Measurements from ENCODE around the gene PCDHB16. TPM values are rescaled to one million over a fixed set of nuclear protein-coding genes. Genes with fewer than 3 reads are reported as not detected.

The PCDHB16 gene
- total RNA-seq, 4 donors from 2014 or later = 4.4 to 5.2 (median 4.8) TPM

DNA sequence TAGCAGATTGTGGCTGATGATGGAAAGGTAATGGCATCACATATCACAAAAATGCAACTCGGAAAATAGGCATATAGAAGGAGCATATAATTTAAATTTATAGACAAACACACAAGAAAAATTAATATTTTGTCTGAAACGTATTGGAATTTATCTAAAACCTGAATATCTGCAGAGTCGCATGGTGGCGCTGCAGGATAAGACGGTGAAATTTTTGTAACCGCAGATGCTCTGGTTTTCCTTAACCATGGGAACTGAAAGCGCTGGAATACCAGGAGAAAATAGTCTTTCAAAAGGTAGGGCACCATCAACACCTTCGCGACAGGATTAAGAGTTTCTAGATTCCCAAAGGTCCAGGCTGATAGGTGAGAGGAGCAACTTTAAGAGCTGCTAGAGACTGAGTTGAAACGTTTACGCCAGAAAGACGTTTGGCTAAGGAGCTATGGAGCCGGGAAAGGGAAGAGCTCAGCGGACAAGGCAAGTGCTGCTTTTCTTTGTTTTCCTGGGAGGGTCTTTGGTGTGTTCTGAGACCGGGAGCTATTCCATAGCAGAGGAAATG, 52.0 kb downstream of the PCDHB16 start:
- Histone ChIP-seq H3K27ac (no peak overlapping the region), H3K36me3 (peaks cover 0 to 15% of the 10 kb centered on the region in 2 donors), H3K9me3 (peaks cover 6 to 97% (median 11%) of the 10 kb centered on the region in 3 donors), H3K4me3 (peak overlapping the region; percentile 11 to 34), H3K4me1 (no peaks in the 10 kb centered on the region), H3K27me3 (peaks cover 23% of the 10 kb centered on the region)
- TF ChIP-seq, protein P1, sequence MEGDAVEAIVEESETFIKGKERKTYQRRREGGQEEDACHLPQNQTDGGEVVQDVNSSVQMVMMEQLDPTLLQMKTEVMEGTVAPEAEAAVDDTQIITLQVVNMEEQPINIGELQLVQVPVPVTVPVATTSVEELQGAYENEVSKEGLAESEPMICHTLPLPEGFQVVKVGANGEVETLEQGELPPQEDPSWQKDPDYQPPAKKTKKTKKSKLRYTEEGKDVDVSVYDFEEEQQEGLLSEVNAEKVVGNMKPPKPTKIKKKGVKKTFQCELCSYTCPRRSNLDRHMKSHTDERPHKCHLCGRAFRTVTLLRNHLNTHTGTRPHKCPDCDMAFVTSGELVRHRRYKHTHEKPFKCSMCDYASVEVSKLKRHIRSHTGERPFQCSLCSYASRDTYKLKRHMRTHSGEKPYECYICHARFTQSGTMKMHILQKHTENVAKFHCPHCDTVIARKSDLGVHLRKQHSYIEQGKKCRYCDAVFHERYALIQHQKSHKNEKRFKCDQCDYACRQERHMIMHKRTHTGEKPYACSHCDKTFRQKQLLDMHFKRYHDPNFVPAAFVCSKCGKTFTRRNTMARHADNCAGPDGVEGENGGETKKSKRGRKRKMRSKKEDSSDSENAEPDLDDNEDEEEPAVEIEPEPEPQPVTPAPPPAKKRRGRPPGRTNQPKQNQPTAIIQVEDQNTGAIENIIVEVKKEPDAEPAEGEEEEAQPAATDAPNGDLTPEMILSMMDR (IDR thresholded peaks at IDR 0.05) = peak in 1 of 4 experiments; percentile 38
- no peak for TF ChIP-seq POLR2AphosphoS5 (IDR thresholded peaks at IDR 0.05)
- 5 to 6% methylated on average over 12 to 15 of the region's 15 CpGs for WGBS, 2 donors (ENCODE audit: low coverage in 1 of 2)
- ATAC-seq = no peak

Other genes starting within 250 kb of the PCDHB16 start
- 10 to 100 TPM in 3 of 4 donors, 1 to 10 TPM in 1; 1.6 to 25.9 (median 13.9) TPM for gene PCDHAC2, start 215.9 kb upstream of the PCDHB16 start, total RNA-seq
- gene PCDHB1, start 131.0 kb upstream of the PCDHB16 start, total RNA-seq = under 1 TPM in 2 of 4 donors, not detected in 2; 0.05 to 0.13 TPM
- gene PCDHB2, start 87.8 kb upstream of the PCDHB16 start, total RNA-seq = 1 to 10 TPM; 1.4 to 3.0 (median 1.9) TPM
- 1 to 10 TPM in 3 of 4 donors, under 1 TPM in 1; 0.78 to 2.3 (median 2.0) TPM for gene PCDHB3, start 81.9 kb upstream of the PCDHB16 start, total RNA-seq
- gene PCDHB4, start 60.6 kb upstream of the PCDHB16 start, total RNA-seq = 1 to 10 TPM; 2.8 to 5.6 (median 4.8) TPM
- 1 to 10 TPM; 3.2 to 8.6 (median 5.8) TPM for gene PCDHB5, start 47.2 kb upstream of the PCDHB16 start, total RNA-seq
- 1 to 10 TPM; 1.0 to 2.0 (median 1.5) TPM for gene PCDHB6, start 32.3 kb upstream of the PCDHB16 start, total RNA-seq
- gene PCDHB7, start 9.7 kb upstream of the PCDHB16 start, total RNA-seq = 1 to 10 TPM; 1.7 to 3.0 (median 2.4) TPM
- 1 to 10 TPM in 3 of 4 donors, under 1 TPM in 1; 0.27 to 1.5 (median 1.2) TPM for gene PCDHB8, start 4.6 kb upstream of the PCDHB16 start, total RNA-seq
- gene PCDHB9, start 4.8 kb downstream of the PCDHB16 start, total RNA-seq = 10 to 100 TPM in 1 of 4 donors, 1 to 10 TPM in 3; 1.9 to 10.9 (median 3.0) TPM
- 1 to 10 TPM; 3.0 to 6.4 (median 4.1) TPM for gene PCDHB10, start 10.0 kb downstream of the PCDHB16 start, total RNA-seq
- 1 to 10 TPM in 3 of 4 donors, under 1 TPM in 1; 0.99 to 5.4 (median 3.0) TPM for gene PCDHB11, start 17.2 kb downstream of the PCDHB16 start, total RNA-seq
- gene PCDHB12, start 26.3 kb downstream of the PCDHB16 start, total RNA-seq = 1 to 10 TPM in 3 of 4 donors, under 1 TPM in 1; 0.67 to 5.1 (median 3.4) TPM
- gene PCDHB13, start 31.5 kb downstream of the PCDHB16 start, total RNA-seq = 10 to 100 TPM in 1 of 4 donors, 1 to 10 TPM in 3; 2.7 to 11.7 (median 6.1) TPM
- gene PCDHB14, start 41.0 kb downstream of the PCDHB16 start, total RNA-seq = 10 to 100 TPM in 1 of 4 donors, 1 to 10 TPM in 3; 5.4 to 12.8 (median 7.8) TPM
- gene PCDHB15, start 63.0 kb downstream of the PCDHB16 start, total RNA-seq = 1 to 10 TPM; 3.2 to 6.6 (median 4.1) TPM
- 1 to 10 TPM in 2 of 4 donors, not detected in 2; 1.2 to 3.1 TPM for gene SLC25A2, start 121.7 kb downstream of the PCDHB16 start, total RNA-seq
- 10 to 100 TPM; 58.7 to 75.9 (median 61.4) TPM for gene TAF7, start 138.4 kb downstream of the PCDHB16 start, total RNA-seq
- 1 to 10 TPM in 2 of 4 donors, under 1 TPM in 2; 0.67 to 1.3 (median 1.1) TPM for gene PCDHGA1, start 148.1 kb downstream of the PCDHB16 start, total RNA-seq
- gene PCDHGA2, start 156.4 kb downstream of the PCDHB16 start, total RNA-seq = 1 to 10 TPM; 3.2 to 5.6 (median 4.4) TPM
- 1 to 10 TPM; 1.3 to 5.7 (median 2.8) TPM for gene PCDHGA3, start 161.4 kb downstream of the PCDHB16 start, total RNA-seq
- gene PCDHGB1, start 167.7 kb downstream of the PCDHB16 start, total RNA-seq = 1 to 10 TPM; 2.0 to 9.5 (median 4.2) TPM
- gene PCDHGA4, start 172.6 kb downstream of the PCDHB16 start, total RNA-seq = 10 to 100 TPM in 1 of 4 donors, 1 to 10 TPM in 3; 2.4 to 12.0 (median 6.3) TPM
- gene PCDHGB2, start 177.6 kb downstream of the PCDHB16 start, total RNA-seq = 10 to 100 TPM in 1 of 4 donors, 1 to 10 TPM in 3; 2.7 to 15.6 (median 4.1) TPM
- 10 to 100 TPM in 1 of 4 donors, 1 to 10 TPM in 3; 2.6 to 12.5 (median 4.8) TPM for gene PCDHGA5, start 181.8 kb downstream of the PCDHB16 start, total RNA-seq
- 1 to 10 TPM; 1.5 to 10.0 (median 4.7) TPM for gene PCDHGB3, start 187.9 kb downstream of the PCDHB16 start, total RNA-seq
- gene PCDHGA6, start 191.5 kb downstream of the PCDHB16 start, total RNA-seq = 10 to 100 TPM in 1 of 4 donors, 1 to 10 TPM in 3; 2.0 to 11.1 (median 5.7) TPM
- 10 to 100 TPM in 1 of 4 donors, 1 to 10 TPM in 3; 2.7 to 14.3 (median 7.6) TPM for gene PCDHGA7, start 200.4 kb downstream of the PCDHB16 start, total RNA-seq
- 10 to 100 TPM in 1 of 4 donors, 1 to 10 TPM in 3; 3.1 to 14.8 (median 6.0) TPM for gene PCDHGB4, start 205.3 kb downstream of the PCDHB16 start, total RNA-seq
- 1 to 10 TPM; 3.0 to 6.8 (median 3.6) TPM for gene PCDHGA8, start 210.2 kb downstream of the PCDHB16 start, total RNA-seq
- gene PCDHGB5, start 215.6 kb downstream of the PCDHB16 start, total RNA-seq = 10 to 100 TPM in 2 of 4 donors, 1 to 10 TPM in 2; 4.0 to 12.9 (median 9.8) TPM
- 1 to 10 TPM; 3.3 to 8.6 (median 5.9) TPM for gene PCDHGA9, start 220.4 kb downstream of the PCDHB16 start, total RNA-seq
- 10 to 100 TPM in 1 of 4 donors, 1 to 10 TPM in 3; 5.7 to 11.7 (median 6.5) TPM for gene PCDHGB6, start 225.6 kb downstream of the PCDHB16 start, total RNA-seq
- 1 to 10 TPM; 2.9 to 8.2 (median 4.7) TPM for gene PCDHGA10, start 230.6 kb downstream of the PCDHB16 start, total RNA-seq
- gene PCDHGB7, start 235.3 kb downstream of the PCDHB16 start, total RNA-seq = 10 to 100 TPM; 12.3 to 19.3 (median 15.3) TPM
- gene PCDHGA11, start 238.7 kb downstream of the PCDHB16 start, total RNA-seq = 10 to 100 TPM in 1 of 4 donors, 1 to 10 TPM in 3; 1.9 to 12.3 (median 3.9) TPM
- 10 to 100 TPM in 1 of 4 donors, 1 to 10 TPM in 3; 5.3 to 15.4 (median 9.8) TPM for gene PCDHGA12, start 248.1 kb downstream of the PCDHB16 start, total RNA-seq